Urinary bladder (tissue), 4 donors: ENCODE measurements around the gene YTHDF1. TPM values are rescaled to one million over a fixed set of nuclear protein-coding genes. Genes with fewer than 3 reads are reported as not detected.
A peak's percentile ranks its signal among the peaks of the same experiment; 100 is the strongest.

Experiments
- DNase-seq: peaks from one replicate; pipeline ENCODE4 v3.0.0-alpha.2; 2015; ENCODE audit errors: extremely low spot score
- H3K27ac ChIP-seq: one replicate; pipeline ENCODE4 v1.5.1; 2013; ENCODE audit warnings: low read depth, mild to moderate bottlenecking, moderate library complexity
- H3K36me3 ChIP-seq: one replicate; pipeline ENCODE4 v1.6.1; 2013; ENCODE audit warnings: mild to moderate bottlenecking, moderate library complexity; ENCODE audit not compliant: insufficient read depth
- H3K4me1 ChIP-seq: one replicate; pipeline ENCODE4 v1.6.1; 2013; ENCODE audit warnings: mild to moderate bottlenecking, moderate library complexity; ENCODE audit not compliant: insufficient read depth
- H3K4me3 ChIP-seq: one replicate; pipeline ENCODE4 v1.5.1; 2013; ENCODE audit warnings: low read depth, low read length
- WGBS: extraction: QIAGEN DNeasy Blood & Tissue Kit; methylation state at CpG from one replicate; pipeline ENCODE4 v1.1.7; 2013; 5-methylcytosine and 5-hydroxymethylcytosine counted together
- polyA plus RNA-seq: library from polyadenylated mRNA; stranded (reverse); fragments of 200-250 nt; gene quantifications from one replicate; pipeline ENCODE4 v1.2.3, GENCODE V29; 2013
- total RNA-seq: library from RNA; depleted of rRNA; stranded (reverse); fragments of >200 nt; gene quantifications from one replicate; pipeline ENCODE4 v1.2.3, GENCODE V29; 2014
- donor health status: healthy with polysubstance abuse.
- donor health status: healthy.

YTHDF1 gene
- total and polyA plus RNA-seq, 2 donors, result 16.7 to 24.0 TPM

DNA sequence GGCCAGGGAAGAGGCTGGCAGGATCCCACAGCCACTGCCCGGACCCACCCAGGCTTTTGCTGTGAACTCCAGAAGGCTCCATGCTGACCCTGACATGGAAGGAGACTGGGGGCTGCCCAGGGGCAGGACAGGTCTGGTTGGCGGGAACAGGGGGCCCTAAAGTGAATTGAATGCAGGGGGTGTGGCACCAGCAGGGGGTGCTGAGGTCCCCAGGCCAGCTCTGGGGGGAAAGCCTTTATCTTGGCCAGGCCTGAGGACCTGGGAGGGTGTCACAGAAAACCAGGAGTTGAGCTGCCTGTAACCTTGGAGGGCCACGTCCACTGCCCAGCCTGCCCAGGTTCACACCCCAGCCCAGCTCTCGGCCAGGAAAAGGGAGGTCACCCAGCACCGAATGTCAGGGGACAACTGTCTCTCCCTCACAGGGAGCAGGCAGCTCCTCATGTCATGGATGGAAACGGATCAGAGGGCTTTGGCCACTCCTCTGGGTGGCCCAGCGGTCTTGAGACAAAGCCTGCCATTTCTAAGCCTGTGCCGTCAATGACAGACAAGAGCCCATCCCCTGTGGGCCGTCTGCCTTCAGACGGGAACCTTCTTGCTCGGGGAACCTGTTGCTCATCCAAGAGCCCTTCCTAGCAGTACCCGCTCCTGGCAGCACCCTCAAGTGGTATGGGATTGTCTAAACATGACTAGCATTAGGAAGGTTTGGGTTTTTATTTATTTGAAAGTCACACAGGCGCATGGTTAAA, 2.9 kb upstream of the YTHDF1 start:
- Histone ChIP-seq H3K36me3 (no peaks in the 10 kb centered on the region), H3K4me3 (no peak overlapping the region), H3K27ac (no peak overlapping the region), H3K4me1 (peaks cover 1% of the 10 kb centered on the region)
- DNase-seq, result no peak
- 73% methylated on average over 13 of the region's 13 CpGs for WGBS

DNA sequence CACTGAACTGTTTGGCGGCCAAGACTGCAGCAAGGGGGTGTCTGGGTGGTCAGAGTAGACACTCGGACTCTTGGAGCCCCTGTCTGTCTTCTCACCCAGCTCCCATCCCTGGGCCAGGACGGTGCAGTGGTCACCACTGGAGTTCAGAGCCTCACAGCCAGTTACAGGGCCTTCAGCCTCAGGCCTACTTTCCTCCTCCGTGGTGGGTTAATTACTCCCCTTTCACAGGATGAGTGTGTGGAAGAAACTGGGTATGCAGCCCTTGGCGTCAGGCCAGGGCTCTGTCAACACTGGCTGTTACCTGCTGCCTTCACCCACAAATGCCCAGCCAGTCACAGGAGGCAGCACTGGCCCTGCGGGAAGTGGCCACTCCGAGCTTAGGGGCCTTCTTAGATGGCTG, 1.8 kb upstream of the YTHDF1 start:
- peaks cover 1% of the 10 kb centered on the region for H3K4me1 ChIP-seq
- H3K36me3 ChIP-seq, result no peaks in the 10 kb centered on the region
- DNase-seq, result no peak
- no peak overlapping the region for H3K4me3 ChIP-seq
- no peak overlapping the region for H3K27ac ChIP-seq
- 80% methylated on average over 7 of the region's 7 CpGs for whole genome bisulfite sequencing

DNA sequence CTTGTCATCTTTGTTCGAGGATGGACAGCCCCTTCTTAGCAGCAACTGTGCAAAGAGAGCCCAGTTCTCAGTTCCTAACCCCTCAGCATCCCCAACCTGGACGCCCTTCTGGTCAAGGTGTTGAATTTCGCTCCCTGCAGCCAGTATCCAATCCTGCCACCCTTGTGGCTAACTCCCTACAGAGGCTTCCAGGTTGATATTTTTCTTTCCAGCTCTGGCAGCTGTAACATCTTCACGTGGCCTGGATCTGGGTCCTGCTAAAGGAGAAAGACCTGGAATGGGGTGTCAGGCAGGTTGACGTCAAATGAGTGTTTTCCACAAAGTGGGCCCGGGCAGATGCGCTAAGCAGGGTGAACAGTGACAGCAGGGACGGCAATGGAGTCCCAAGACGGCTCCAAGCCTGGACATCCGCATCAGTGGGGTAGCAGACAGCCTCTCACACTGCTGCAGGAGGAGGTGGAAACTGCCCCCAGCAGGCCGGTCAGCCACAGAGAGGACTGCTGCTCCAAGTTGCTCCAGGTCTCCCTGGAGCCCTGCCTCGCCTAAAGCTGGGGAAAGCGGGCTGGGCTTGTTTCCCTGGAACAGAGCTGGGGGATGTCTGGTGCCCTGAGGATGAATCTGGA, 1.0 kb upstream of the YTHDF1 start:
- peaks cover 1% of the 10 kb centered on the region for H3K4me1 ChIP-seq
- H3K27ac ChIP-seq, result no peak overlapping the region
- H3K36me3 ChIP-seq, result no peaks in the 10 kb centered on the region
- 80% methylated on average over 13 of the region's 13 CpGs for WGBS
- no peak for DNase-seq
- peak overlapping the region; percentile 50 for H3K4me3 ChIP-seq

DNA sequence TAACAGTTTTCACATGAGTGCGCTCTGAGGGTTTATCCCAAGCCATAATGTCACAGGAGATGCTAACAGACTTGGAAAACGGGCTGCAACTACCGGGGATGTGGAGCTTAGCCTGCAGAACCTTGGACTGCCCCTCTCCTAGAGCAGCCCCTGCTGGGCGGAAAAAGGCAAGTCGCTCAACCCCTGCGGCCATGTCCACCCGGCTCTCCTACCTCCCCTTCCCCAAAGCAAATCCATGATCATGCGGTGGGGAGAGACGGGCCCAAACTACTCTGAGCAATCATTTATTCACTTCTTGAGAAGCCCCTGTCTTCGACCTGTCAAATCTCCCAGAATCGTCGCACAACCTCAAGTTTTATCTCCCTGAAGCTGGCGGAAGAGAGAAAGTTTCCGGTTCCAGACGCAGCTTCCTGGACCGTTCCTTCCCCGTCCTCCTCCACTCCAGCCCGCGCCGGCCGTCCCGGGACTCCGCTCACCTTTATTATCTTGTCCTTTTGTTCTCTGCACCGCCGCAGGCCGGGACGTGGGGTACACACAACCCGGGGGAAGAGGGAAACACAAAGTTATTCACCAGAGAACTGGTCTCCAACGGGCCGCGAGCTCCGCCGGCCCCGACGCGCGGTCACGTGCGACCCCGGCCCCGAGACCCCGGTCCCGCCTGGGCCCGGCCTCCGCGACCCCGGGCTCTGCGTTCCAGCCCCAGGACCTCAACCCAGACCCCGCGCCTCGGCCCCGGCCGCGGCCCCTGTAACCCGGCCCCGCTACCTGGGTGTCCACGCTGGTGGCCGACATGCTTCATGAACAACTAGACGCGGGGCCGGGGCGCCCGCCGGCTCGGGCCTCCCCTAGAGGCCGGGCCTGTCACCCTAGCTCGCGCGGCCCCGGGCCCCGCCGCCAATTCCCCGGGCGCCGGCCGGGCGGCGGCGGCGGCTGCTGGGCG, 560 bp downstream of the YTHDF1 start:
- H3K4me3 ChIP-seq, result peak overlapping the region; percentile 99
- peaks cover 1% of the 10 kb centered on the region for H3K4me1 ChIP-seq
- no peak for DNase-seq
- H3K27ac ChIP-seq, result peak overlapping the region; percentile 61
- WGBS, result 2% methylated on average over 81 of the region's 81 CpGs
- no peaks in the 10 kb centered on the region for H3K36me3 ChIP-seq

DNA sequence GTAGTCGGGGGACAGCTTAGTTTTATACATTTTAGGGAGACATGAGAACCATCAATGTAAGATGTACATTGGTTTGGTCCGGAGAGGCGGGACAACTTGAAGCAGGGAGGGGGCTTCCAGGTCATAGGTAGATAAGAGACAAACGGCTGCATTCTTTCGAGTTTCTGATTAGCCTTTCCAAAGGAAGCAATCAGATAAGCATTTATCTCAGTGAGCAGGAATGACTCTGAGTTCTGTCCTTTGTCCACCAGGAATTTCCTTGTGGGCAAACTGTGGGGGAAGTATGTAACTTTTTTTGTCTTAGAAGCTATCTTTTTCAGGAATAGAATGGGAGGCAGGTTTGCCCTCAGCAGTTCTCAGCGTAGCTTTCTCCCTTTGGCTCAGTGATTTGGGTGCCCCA, 1.4 kb downstream of the YTHDF1 start:
- no peak overlapping the region for H3K4me3 ChIP-seq
- DNase-seq, result no peak
- 78% methylated on average over 6 of the region's 6 CpGs for WGBS
- no peak overlapping the region for H3K27ac ChIP-seq
- no peaks in the 10 kb centered on the region for H3K36me3 ChIP-seq
- peaks cover 1% of the 10 kb centered on the region for H3K4me1 ChIP-seq

DNA sequence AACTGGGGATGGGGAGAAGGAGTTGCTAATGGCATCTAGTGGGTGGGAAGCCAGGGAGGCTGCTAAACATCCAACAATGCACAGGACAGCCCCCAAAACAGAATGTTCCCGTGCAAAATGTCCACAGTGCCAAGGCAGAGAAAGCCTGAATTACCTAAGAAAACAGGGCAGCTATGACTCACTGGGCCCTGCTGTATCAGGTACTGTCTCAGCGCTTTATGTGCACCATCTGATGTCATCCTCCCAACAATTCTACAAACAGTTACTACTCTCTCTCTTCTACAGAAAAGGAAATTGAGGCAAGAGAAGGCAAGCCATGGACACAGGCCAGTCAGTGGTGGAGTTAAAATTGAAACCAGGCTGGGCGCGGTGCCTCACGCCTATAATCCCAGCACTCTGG, 3.1 kb downstream of the YTHDF1 start:
- H3K36me3 ChIP-seq, result no peaks in the 10 kb centered on the region
- no peak overlapping the region for H3K27ac ChIP-seq

GRCh38 chr20:63212393-63212730, 3.6 kb downstream of the YTHDF1 start:
- WGBS, result 78% methylated on average over 5 of the region's 5 CpGs
- Histone ChIP-seq H3K27ac (no peak overlapping the region), H3K36me3 (no peaks in the 10 kb centered on the region), H3K4me3 (no peak overlapping the region), H3K4me1 (peaks cover 1% of the 10 kb centered on the region)
- no peak for DNase-seq

More for the DNA sequence above, 3.1 kb downstream of the YTHDF1 start:
- Histone ChIP-seq H3K4me1 (peaks cover 1% of the 10 kb centered on the region), H3K4me3 (no peak overlapping the region)
- WGBS, result 90% methylated on average over 5 of the region's 5 CpGs
- DNase-seq, result no peak

- Histone ChIP-seq H3K36me3 (no peaks in the 10 kb centered on the region), H3K4me3 (no peak overlapping the region), H3K4me1 (no peaks in the 10 kb centered on the region), H3K27ac (no peak overlapping the region)
- DNase-seq, result no peak
- WGBS, result 81% methylated on average over 11 of the region's 11 CpGs
Observed at GRCh38 chr20:63210011-63210605, 5.8 kb downstream of the YTHDF1 start.

GRCh38 chr20:63208346-63208909, 7.5 kb downstream of the YTHDF1 start:
- 87% methylated on average over 6 of the region's 6 CpGs for WGBS
- Histone ChIP-seq H3K4me1 (no peaks in the 10 kb centered on the region), H3K27ac (no peak overlapping the region), H3K36me3 (peaks cover 2% of the 10 kb centered on the region), H3K4me3 (no peak overlapping the region)
- DNase-seq, result no peak

DNA sequence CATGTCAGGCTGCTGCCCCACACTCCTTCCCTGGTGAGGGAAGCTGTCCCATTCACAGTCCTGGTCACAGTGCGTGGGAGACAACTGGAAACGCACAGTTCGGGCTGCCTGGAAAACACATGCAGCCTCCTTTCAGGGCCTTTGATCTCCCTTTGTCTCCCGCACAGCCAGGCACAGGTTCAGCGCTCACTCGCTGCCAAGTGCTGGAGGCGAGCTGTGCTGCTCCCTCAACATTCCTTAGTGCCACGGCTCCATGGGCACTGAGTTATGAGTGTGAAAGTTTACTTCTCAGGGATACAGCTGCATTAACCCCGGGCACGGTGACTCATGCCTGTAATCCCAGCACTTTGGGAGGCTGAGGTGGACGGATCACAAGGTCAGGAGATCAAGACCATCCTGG, 9.1 kb downstream of the YTHDF1 start:
- WGBS, result 73% methylated on average over 11 of the region's 11 CpGs
- H3K4me1 ChIP-seq, result no peaks in the 10 kb centered on the region
- H3K27ac ChIP-seq, result no peak overlapping the region
- no peak for DNase-seq
- H3K4me3 ChIP-seq, result no peak overlapping the region
- peaks cover 5% of the 10 kb centered on the region for H3K36me3 ChIP-seq

- no peak for DNase-seq
- 77% methylated on average over 10 of the region's 10 CpGs for WGBS
- Histone ChIP-seq H3K4me3 (no peak overlapping the region), H3K36me3 (peaks cover 5% of the 10 kb centered on the region), H3K4me1 (no peaks in the 10 kb centered on the region), H3K27ac (no peak overlapping the region)
Observed at GRCh38 chr20:63205896-63206295, 10.0 kb downstream of the YTHDF1 start.

- H3K4me1 ChIP-seq, result no peaks in the 10 kb centered on the region
- H3K27ac ChIP-seq, result no peak overlapping the region
- peaks cover 5% of the 10 kb centered on the region for H3K36me3 ChIP-seq
- 93% methylated on average over 5 of the region's 5 CpGs for WGBS
- DNase-seq, result no peak
- no peak overlapping the region for H3K4me3 ChIP-seq
Observed at GRCh38 chr20:63204362-63204761, 11.6 kb downstream of the YTHDF1 start.

DNA sequence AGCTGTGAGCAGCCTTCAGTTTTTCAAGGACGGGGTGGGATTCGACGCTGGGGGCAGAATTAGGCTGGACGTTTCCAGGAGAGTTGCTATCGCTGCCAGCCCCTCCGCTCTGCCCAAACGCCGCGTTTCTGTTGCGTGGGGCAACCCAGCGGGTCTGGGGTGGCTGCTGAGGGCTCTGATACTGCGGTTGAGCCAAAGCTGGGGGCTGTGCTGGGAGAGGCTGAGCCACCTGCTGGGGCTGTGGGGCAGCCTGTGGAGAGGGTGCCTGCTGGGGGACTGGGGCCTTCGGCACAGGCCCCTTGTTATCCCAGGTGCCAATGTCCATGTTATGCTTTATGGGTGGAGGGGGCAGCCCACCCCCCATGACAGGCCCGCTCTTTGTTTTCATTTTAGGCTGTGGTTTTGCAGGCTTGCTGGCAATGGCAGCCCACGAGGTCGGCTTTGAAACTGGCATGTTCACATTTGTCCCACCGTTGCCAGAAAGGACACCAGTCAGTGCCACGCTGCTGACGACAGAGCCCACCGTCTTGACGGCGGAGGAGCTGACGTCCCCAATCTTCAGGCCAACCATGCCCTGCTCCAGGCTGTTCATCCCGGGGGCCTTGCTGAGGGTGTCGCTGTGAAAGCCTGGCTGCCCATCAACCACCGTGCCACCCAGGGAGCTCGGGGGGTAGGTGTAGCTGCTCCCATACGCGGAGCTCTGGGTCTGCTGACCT, 13.0 kb downstream of the YTHDF1 start:
- Histone ChIP-seq H3K4me3 (no peak overlapping the region), H3K27ac (no peak overlapping the region), H3K36me3 (peaks cover 5% of the 10 kb centered on the region), H3K4me1 (no peaks in the 10 kb centered on the region)
- 93% methylated on average over 29 of the region's 29 CpGs for whole genome bisulfite sequencing
- DNase-seq, result no peak
